ENCODE data around the gene DNAI7.

Gene DNAI7

DNA sequence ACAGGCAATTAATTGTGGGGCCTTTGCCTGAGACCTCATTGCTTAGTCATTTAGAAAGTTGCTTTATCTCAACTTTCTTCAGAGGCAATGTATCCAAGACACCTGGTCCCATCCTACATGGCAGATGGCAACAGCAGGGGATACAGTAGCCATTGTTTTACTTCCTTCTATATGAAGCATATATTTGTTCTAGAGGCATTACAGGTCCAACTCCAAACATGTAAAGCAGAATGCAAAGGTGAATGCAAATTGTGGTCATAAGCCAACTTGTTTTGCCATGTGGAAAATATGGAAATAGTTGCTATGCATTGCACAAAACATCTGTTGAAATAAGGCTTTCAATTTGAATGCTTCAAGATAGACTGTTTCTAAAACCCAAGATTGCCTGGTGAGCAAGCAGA is 136.3 kb downstream of the DNAI7 start:
- DNase-seq (ENCODE audit: low read depth) = no peak
- no peak overlapping the region for H3K4me3 ChIP-seq (ENCODE audit: low read length)
- no peak for TF ChIP-seq CTCF (IDR thresholded peaks at IDR 0.05; ENCODE audit: insufficient read depth, low read depth, low read length, missing control alignments)
